Spleen (tissue), 7 donors: ENCODE measurements around the gene RNPEPL1.

ENCODE experiments used
- CTCF ChIP-seq, 11 experiments: fragments of 200-600 bp in 7 of 11; fragments of 450-650 bp in 4 of 11; sonication (generic) in 4 of 11; IDR thresholded peaks in 8 of 11; conservative IDR thresholded peaks in 3 of 11; 1 replicate in 7 of 11; 2 replicates in 4 of 11; pipeline versions ENCODE4 v1.4.0 to v1.8.0; 2016 to 2021; ENCODE audit warnings: antibody characterized with exemption in 11 of 11, inconsistent platforms in 4 of 11, mild to moderate bottlenecking in 1 of 11
- POLR2AphosphoS5 ChIP-seq, 3 donors: sonication (generic); formaldehyde crosslinking; IDR thresholded peaks; one replicate each; pipeline ENCODE4 v1.5.1; 2017; ENCODE audit warnings: antibody characterized with exemption in 3 of 3
- donor health status: DM: no; HTN: no; CAD: no; lungs with moderate emphysema.
- donor health status: DM: no; HTN: no; CAD: no.
- donor health status: DM: no; HTN: no; CAD: no.

GRCh38 chr2:240618776-240619175 is 50.5 kb downstream of the RNPEPL1 start:
- TF ChIP-seq POLR2AphosphoS5 (IDR thresholded peaks at IDR 0.05) (no peak), CTCF (IDR thresholded peaks at IDR 0.05 in 8 of 11, conservative IDR thresholded peaks at IDR 0.05 in 3 of 11) (no peak)
